CD4-positive, CD25-positive, alpha-beta regulatory T cell (primary cell): ENCODE measurements around the gene GHITM. TPM values are rescaled to one million over a fixed set of nuclear protein-coding genes. Genes with fewer than 3 reads are reported as not detected.
"Not testable (repeated sequence)": the region's sequence is repeated elsewhere in the genome, so short reads cannot be mapped to it uniquely, and the experiment has no call there.

Experiments used
- ATAC-seq, 2 donors: fragments of 150-1000 bp; cut with Tn5 transposase; one replicate each; pipeline ENCODE4 v1.10.0; 2021; ENCODE audit warnings: low read depth in 2 of 2, moderate number of reproducible peaks in 2 of 2, moderate library complexity in 1 of 2
- DNase-seq, 3 donors: peaks; one replicate each; pipeline versions ENCODE4 v3.0.0 to v3.0.0-alpha.2; 2012 to 2022; ENCODE audit warnings: mixed read lengths in 1 of 3
- H3K27ac ChIP-seq: one replicate; pipeline ENCODE4 v1.7.0; 2013; ENCODE audit warnings: mild to moderate bottlenecking, low read length; ENCODE audit not compliant: insufficient read depth, poor library complexity, severe bottlenecking
- H3K27me3 ChIP-seq: one replicate; pipeline ENCODE4 v1.7.0; 2013; ENCODE audit warnings: low read length; ENCODE audit not compliant: control insufficient read depth, insufficient read depth
- H3K36me3 ChIP-seq: one replicate; pipeline ENCODE4 v1.7.0; 2013; ENCODE audit warnings: mild to moderate bottlenecking, low read length, moderate library complexity; ENCODE audit not compliant: control insufficient read depth, insufficient read depth
- H3K4me1 ChIP-seq: 2 replicates; pipeline ENCODE4 v1.7.0; 2013; ENCODE audit warnings: mild to moderate bottlenecking, low read length; ENCODE audit not compliant: insufficient read depth, control insufficient read depth, poor library complexity, severe bottlenecking
- H3K4me3 ChIP-seq: one replicate; pipeline ENCODE4 v1.7.0; 2013; ENCODE audit warnings: low read depth, mild to moderate bottlenecking, low read length, moderate library complexity
- H3K9me3 ChIP-seq, 2 experiments: 1 replicate in 1 of 2; 2 replicates in 1 of 2; pipeline ENCODE4 v1.7.0; 2013; ENCODE audit warnings: low read length in 2 of 2, mild to moderate bottlenecking in 1 of 2, moderate library complexity in 1 of 2; ENCODE audit not compliant: control insufficient read depth in 2 of 2
- H3K27ac Mint-ChIP-seq, 3 donors: one replicate each; pipeline ENCODE4 v1.8.0; 2020 to 2022; ENCODE audit warnings: mild to moderate bottlenecking in 3 of 3, mixed read lengths in 3 of 3, moderate library complexity in 2 of 3
- H3K27me3 Mint-ChIP-seq: one replicate; pipeline ENCODE4 v1.8.0; 2022; ENCODE audit warnings: mild to moderate bottlenecking, mixed read lengths
- H3K36me3 Mint-ChIP-seq: one replicate; pipeline ENCODE4 v1.8.0; 2020; ENCODE audit warnings: mixed read lengths
- H3K4me1 Mint-ChIP-seq, 4 donors: one replicate each; pipeline ENCODE4 v1.8.0; 2020 to 2022; ENCODE audit warnings: mixed read lengths in 4 of 4, mild to moderate bottlenecking in 1 of 4
- H3K4me3 Mint-ChIP-seq, 4 donors: one replicate each; pipeline ENCODE4 v1.8.0; 2020 to 2022; ENCODE audit warnings: mild to moderate bottlenecking in 4 of 4, mixed read lengths in 4 of 4, moderate library complexity in 3 of 4
- H3K9me3 Mint-ChIP-seq, 7 donors: one replicate each; pipeline ENCODE4 v1.8.0; 2020 to 2022; ENCODE audit warnings: mixed read lengths in 7 of 7, mild to moderate bottlenecking in 3 of 7, moderate library complexity in 2 of 7
- polyA plus RNA-seq, 4 donors: library from polyadenylated mRNA; unstranded; fragments of 300-500 nt; fragmentation: Illumina TruSeq; gene quantifications; one replicate each; pipeline ENCODE4 v1.2.3, GENCODE V29; 2021
- total RNA-seq: library from RNA; stranded (reverse); gene quantifications from one replicate; pipeline ENCODE4 v1.2.3, GENCODE V29; 2022

Gene GHITM
- total and polyA plus RNA-seq, 5 donors from 2014 or later = 77.9 to 303 (median 279) TPM

DNA sequence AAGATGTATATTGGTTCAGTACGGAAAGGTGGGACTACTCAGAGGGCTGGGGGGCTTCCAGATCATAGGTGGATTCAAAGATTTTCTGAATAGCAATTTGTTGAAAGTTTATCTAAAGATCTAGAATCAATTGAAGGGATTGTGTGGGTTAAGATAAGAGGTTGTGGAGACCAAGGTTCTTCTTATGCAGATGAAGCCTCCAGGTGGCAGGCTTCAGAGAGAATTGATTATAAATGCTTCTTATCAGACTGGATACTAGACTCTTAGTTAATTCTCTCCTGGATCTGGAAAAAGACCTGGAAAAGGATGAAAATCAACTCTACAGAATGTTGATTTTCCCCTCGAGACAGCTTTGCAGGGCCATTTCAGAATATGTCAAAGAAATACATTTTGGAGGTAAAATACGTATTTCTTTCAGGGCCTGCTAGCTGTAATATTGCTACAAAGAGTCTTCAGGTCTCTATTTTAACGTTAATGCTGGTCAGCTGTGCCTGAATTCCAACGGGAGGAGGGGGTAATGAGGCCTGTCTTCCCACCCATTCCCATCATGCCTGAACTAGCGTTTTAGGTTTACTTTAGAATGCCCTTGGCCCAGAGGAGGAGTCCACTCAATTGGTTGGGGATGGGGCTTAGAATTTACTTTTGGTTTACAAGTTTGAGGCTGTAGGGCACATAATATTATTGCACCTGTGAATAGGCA lies 21.5 kb downstream of the GHITM start:
- H3K9me3 Mint-ChIP-seq = peaks cover 0 to 1% (median 0%) of the 10 kb centered on the region in 7 donors
- ATAC-seq = no peak
- peak overlapping the region in 1 of 3 donors; percentile 45 for H3K27ac Mint-ChIP-seq
- peaks cover 0 to 6% (median under 1%) of the 10 kb centered on the region in 4 donors for H3K4me1 Mint-ChIP-seq
- no peaks in the 10 kb centered on the region for H3K36me3 ChIP-seq
- no peaks in the 10 kb centered on the region for H3K4me1 ChIP-seq
- H3K27ac ChIP-seq = no peak overlapping the region
- no peak for DNase-seq
- H3K27me3 Mint-ChIP-seq = peaks cover 11% of the 10 kb centered on the region
- no peaks in the 10 kb centered on the region for H3K9me3 ChIP-seq
- peaks cover 4% of the 10 kb centered on the region for H3K27me3 ChIP-seq
- H3K36me3 Mint-ChIP-seq = no peaks in the 10 kb centered on the region
- H3K4me3 ChIP-seq = no peak overlapping the region
- no peak overlapping the region for H3K4me3 Mint-ChIP-seq

DNA sequence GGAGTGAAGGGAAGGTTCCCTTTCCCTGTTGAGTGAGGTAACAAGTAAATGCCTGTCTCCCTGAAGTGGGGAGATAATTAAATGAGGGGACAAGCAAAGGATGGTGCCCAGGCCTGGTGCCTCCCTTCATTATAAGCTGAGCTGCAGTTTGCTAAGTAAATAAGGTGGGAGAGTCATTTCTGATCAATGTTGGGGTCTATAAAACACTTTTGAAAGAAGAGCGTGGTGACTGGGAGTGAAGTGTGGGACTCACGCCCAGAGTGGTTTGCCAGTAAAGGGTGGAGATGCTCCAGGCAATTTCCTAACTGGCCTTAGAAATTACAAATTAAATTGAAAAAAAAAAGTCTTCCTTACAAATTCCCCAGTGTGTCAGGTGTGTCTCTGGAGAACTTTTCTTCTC lies 24.7 kb downstream of the GHITM start:
- H3K27ac Mint-ChIP-seq = no peak overlapping the region
- peaks cover 11% of the 10 kb centered on the region for H3K27me3 Mint-ChIP-seq
- DNase-seq = no peak
- Histone ChIP-seq H3K27me3 (peaks cover 4% of the 10 kb centered on the region), H3K36me3 (no peaks in the 10 kb centered on the region), H3K4me3 (no peak overlapping the region), H3K27ac (no peak overlapping the region), H3K4me1 (no peaks in the 10 kb centered on the region), H3K9me3 (no peaks in the 10 kb centered on the region)
- peaks cover 0 to 2% (median 0%) of the 10 kb centered on the region in 4 donors for H3K4me1 Mint-ChIP-seq
- peaks cover 0 to 4% (median 0%) of the 10 kb centered on the region in 7 donors for H3K9me3 Mint-ChIP-seq
- ATAC-seq = no peak
- no peaks in the 10 kb centered on the region for H3K36me3 Mint-ChIP-seq
- H3K4me3 Mint-ChIP-seq = no peak overlapping the region

DNA sequence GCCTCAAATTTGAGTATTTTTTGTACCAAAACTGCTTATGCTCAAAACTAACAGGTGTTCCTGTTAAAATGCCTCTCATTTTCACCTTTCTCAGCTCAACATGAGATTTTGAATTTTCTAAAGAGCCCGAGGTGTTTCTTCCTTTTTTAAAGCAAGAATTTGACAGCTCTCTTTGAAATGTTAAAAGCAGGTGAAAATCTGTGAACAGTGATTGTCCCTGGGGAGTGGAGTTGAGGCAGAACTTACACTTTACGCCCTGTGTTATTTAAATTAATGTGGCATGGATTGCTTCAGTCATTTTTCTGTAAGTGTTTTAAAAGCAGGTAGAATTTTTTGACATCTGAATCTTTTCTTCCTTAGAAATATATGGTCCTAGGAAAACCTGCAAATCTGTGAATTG lies 25.1 kb downstream of the GHITM start:
- Histone ChIP-seq H3K27ac (no peak overlapping the region), H3K4me3 (no peak overlapping the region), H3K36me3 (no peaks in the 10 kb centered on the region), H3K27me3 (peaks cover 4% of the 10 kb centered on the region), H3K4me1 (no peaks in the 10 kb centered on the region), H3K9me3 (no peaks in the 10 kb centered on the region)
- ATAC-seq (no peak), DNase-seq (no peak)
- Mint-ChIP-seq H3K4me3 (no peak overlapping the region), H3K9me3 (peaks cover 0 to 4% (median 0%) of the 10 kb centered on the region in 7 donors), H3K27ac (no peak overlapping the region), H3K4me1 (no peaks in the 10 kb centered on the region), H3K27me3 (peaks cover 11% of the 10 kb centered on the region), H3K36me3 (no peaks in the 10 kb centered on the region)

DNA sequence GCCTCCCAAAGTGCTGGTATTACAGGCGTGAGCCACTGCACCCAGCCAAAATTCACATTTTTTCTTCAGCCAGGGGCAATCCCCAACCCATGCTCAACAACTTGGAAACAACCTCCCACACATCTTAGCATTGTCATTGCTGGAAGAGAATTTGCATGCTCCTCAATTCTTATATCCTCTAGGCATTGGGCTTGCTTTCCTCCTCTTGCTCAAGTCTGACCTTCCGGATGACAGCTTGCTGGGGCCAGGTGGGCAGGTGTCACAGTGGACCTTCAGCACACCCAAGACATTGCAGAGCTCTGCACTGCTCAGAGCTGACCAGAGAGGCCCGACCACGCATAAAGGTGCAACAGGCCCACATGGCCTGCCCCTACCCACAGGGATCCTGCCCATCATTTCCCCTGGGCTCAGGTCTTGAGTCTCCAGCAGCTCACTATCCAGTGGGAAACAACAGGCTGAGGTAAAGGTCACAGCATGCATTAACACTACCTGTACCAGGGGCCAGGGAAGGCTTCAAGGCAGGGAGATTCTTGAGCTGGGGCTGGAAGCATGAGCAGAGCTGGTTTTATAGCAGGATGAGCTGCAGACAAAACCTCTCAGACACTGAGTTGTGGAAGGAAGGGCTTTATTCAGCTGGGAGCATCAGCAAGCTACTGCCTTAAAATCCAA lies 27.4 kb downstream of the GHITM start:
- H3K27me3 ChIP-seq = peaks cover 2% of the 10 kb centered on the region
- H3K4me1 ChIP-seq = no peaks in the 10 kb centered on the region
- H3K4me3 ChIP-seq = no peak overlapping the region
- no peak overlapping the region for H3K27ac Mint-ChIP-seq
- no peaks in the 10 kb centered on the region for H3K36me3 ChIP-seq
- ATAC-seq (no peak), DNase-seq (no peak)
- no peaks in the 10 kb centered on the region for H3K9me3 ChIP-seq
- H3K4me1 Mint-ChIP-seq = no peaks in the 10 kb centered on the region
- no peak overlapping the region for H3K27ac ChIP-seq
- H3K9me3 Mint-ChIP-seq = peaks cover 0 to 4% (median 0%) of the 10 kb centered on the region in 7 donors
- no peak overlapping the region for H3K4me3 Mint-ChIP-seq
- H3K27me3 Mint-ChIP-seq = peaks cover 11% of the 10 kb centered on the region
- H3K36me3 Mint-ChIP-seq = no peaks in the 10 kb centered on the region

DNA sequence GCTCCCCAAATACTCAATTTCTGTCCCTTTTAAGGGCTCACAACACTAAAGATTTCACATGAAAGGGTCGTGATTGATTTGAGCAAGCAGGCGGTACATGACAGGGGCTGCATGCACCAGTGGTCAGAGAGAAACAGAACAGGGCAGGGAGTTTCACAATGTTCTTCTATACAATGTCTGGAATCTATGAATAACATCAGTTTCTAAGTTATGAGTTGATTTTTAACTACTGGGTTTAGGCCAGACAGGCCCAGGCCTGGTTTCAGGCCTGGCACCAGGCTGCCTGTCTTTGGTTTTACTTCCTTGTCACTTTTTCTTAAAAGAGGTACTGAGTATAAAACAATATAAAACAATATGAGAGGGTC lies 28.0 kb downstream of the GHITM start:
- not testable (repeated sequence) for H3K27me3 ChIP-seq, H3K4me3 Mint-ChIP-seq, H3K27ac ChIP-seq, H3K36me3 Mint-ChIP-seq, DNase-seq, H3K4me1 ChIP-seq, H3K36me3 ChIP-seq, H3K27ac Mint-ChIP-seq, H3K9me3 Mint-ChIP-seq, ATAC-seq, H3K4me1 Mint-ChIP-seq, H3K4me3 ChIP-seq, H3K9me3 ChIP-seq
- H3K27me3 Mint-ChIP-seq = peaks cover 11% of the 10 kb centered on the region

DNA sequence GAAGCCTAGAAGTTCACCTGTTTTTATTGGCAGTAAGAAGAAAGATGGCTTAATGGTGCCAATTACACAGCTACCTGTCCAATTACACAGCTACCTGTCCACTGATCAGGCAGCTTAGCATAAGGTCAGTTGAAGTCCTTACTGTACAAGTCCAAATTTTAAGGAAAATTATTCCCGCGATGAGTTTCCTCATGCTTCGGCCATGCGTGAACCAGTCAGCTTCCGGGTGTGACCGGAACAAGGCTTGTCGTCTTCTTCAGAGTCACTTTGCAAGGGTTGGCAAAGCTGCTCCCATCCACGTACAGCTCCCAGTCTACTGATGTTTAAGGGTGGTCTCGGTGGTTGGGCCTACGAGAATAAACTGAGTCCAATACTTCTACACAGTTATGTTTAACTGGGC lies 29.1 kb downstream of the GHITM start:
- H3K27ac ChIP-seq, H3K27me3 ChIP-seq, H3K27ac Mint-ChIP-seq, H3K4me1 ChIP-seq, H3K9me3 ChIP-seq, H3K4me3 Mint-ChIP-seq, H3K36me3 ChIP-seq, H3K4me1 Mint-ChIP-seq, H3K27me3 Mint-ChIP-seq, H3K9me3 Mint-ChIP-seq, DNase-seq, H3K4me3 ChIP-seq, H3K36me3 Mint-ChIP-seq, ATAC-seq: not testable (repeated sequence)

DNA sequence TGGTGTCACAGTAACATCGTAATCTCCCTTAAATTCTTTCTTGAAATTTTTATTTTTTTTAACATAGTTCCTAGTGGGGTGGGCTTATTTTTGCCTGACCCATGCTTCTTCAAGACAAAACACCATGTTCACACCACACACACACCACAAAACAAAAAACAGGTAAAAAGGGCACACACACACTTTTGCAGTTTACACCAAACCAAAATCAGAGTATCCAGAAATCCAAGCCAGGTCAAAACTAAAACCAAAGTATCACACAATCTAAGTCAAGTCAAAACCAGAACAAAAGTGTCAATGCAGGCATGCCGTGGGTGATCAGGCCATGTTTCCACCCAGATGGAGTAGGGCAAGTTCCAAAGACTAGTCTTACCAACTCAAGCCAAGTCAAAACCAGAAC lies 31.9 kb downstream of the GHITM start:
- not testable (repeated sequence) for H3K36me3 ChIP-seq, H3K9me3 ChIP-seq, H3K4me3 ChIP-seq, H3K27me3 ChIP-seq, H3K27me3 Mint-ChIP-seq, ATAC-seq, H3K4me1 ChIP-seq, H3K4me3 Mint-ChIP-seq, H3K27ac Mint-ChIP-seq, H3K4me1 Mint-ChIP-seq, DNase-seq, H3K9me3 Mint-ChIP-seq, H3K27ac ChIP-seq, H3K36me3 Mint-ChIP-seq
